ENCODE data around the gene OXSM. TPM values are rescaled to one million over a fixed set of nuclear protein-coding genes. Genes with fewer than 3 reads are reported as not detected.

Gene OXSM
- polyA plus RNA-seq, 3 donors = 2.9 to 8.2 (median 4.5) TPM

GRCh38 chr3:25843332-25843731 lies 53.4 kb downstream of the OXSM start:
- Mint-ChIP-seq H3K4me3 (no peak overlapping the region), H3K27ac (no peak overlapping the region), H3K4me1 (no peaks in the 10 kb centered on the region), H3K27me3 (ENCODE audit: low read depth in 3 of 3) (no peaks in the 10 kb centered on the region), H3K9me3 (peaks cover 0 to 6% (median 1%) of the 10 kb centered on the region in 7 donors), H3K36me3 (no peaks in the 10 kb centered on the region)
- no peak overlapping the region for H3K9ac ChIP-seq (ENCODE audit: insufficient read depth, low read length, poor library complexity, severe bottlenecking)
- WGBS (ENCODE audit: insufficient coverage) = no CpG with 5 or more reads among the region's 3 CpGs
- no peaks in the 10 kb centered on the region for H3K36me3 ChIP-seq (replicated peaks in 1 of 2; ENCODE audit: control insufficient read depth in 1 of 2, insufficient read depth in 2 of 2, low read length in 2 of 2)
- no peak for TF ChIP-seq CTCF (IDR thresholded peaks at IDR 0.05)
- H3K27me3 ChIP-seq (ENCODE audit: control insufficient read depth in 2 of 2, insufficient read depth in 2 of 2, low read length in 2 of 2) = no peaks in the 10 kb centered on the region
- H3K79me2 ChIP-seq (ENCODE audit: insufficient read depth, low read length) = no peaks in the 10 kb centered on the region
- no peaks in the 10 kb centered on the region for H3K4me1 ChIP-seq (ENCODE audit: control insufficient read depth in 1 of 2, insufficient read depth in 2 of 2, low read length in 2 of 2)
- H3K9me3 ChIP-seq (replicated peaks in 1 of 2; ENCODE audit: control insufficient read depth in 1 of 2, insufficient read depth in 1 of 2, low read length in 2 of 2) = no peaks in the 10 kb centered on the region
- no peak overlapping the region for H3K27ac ChIP-seq (ENCODE audit: low read depth in 1 of 2, low read length in 2 of 2)
- DNase-seq = no peak
- no peak overlapping the region for H2AFZ ChIP-seq (ENCODE audit: insufficient read depth, low read depth, low read length, poor library complexity, severe bottlenecking)
- intact Hi-C loops (cut with micrococcal nuclease) = no loop called here
- H3K4me3 ChIP-seq (replicated peaks in 1 of 3; ENCODE audit: low read depth in 2 of 3, low read length in 3 of 3) = no peak overlapping the region
- H3K4me2 ChIP-seq (replicated peaks; ENCODE audit: extremely low read depth, low read length, poor library complexity, severe bottlenecking) = no peak overlapping the region
- no peaks in the 10 kb centered on the region for H4K20me1 ChIP-seq (ENCODE audit: insufficient read depth, low read length)

Other genes with a start within 250 kb of the OXSM start
- gene TOP2B, start 125.2 kb upstream of the OXSM start, polyA plus RNA-seq = 10 to 100 TPM; 21.4 to 27.0 (median 26.1) TPM
- 10 to 100 TPM; 11.4 to 33.4 (median 29.6) TPM for gene NGLY1, start 6.6 kb upstream of the OXSM start, polyA plus RNA-seq

All from CD14-positive monocyte (primary cell).